ENCODE results near the gene PKD2L1. TPM values are rescaled to one million over a fixed set of nuclear protein-coding genes. Genes with fewer than 3 reads are reported as not detected.

The PKD2L1 gene
- total RNA-seq, 4 donors from 2014 or later: not detected

GRCh38 chr10:100359529-100360150, 29.6 kb upstream of the PKD2L1 start:
- DNase-seq: no peak
- H3K27me3 ChIP-seq: no peaks in the 10 kb centered on the region
- H3K4me3 ChIP-seq (replicated peaks in 1 of 3): no peak overlapping the region
- intact Hi-C loops (cut with DNase I): no loop called here
- TF ChIP-seq, protein P1, sequence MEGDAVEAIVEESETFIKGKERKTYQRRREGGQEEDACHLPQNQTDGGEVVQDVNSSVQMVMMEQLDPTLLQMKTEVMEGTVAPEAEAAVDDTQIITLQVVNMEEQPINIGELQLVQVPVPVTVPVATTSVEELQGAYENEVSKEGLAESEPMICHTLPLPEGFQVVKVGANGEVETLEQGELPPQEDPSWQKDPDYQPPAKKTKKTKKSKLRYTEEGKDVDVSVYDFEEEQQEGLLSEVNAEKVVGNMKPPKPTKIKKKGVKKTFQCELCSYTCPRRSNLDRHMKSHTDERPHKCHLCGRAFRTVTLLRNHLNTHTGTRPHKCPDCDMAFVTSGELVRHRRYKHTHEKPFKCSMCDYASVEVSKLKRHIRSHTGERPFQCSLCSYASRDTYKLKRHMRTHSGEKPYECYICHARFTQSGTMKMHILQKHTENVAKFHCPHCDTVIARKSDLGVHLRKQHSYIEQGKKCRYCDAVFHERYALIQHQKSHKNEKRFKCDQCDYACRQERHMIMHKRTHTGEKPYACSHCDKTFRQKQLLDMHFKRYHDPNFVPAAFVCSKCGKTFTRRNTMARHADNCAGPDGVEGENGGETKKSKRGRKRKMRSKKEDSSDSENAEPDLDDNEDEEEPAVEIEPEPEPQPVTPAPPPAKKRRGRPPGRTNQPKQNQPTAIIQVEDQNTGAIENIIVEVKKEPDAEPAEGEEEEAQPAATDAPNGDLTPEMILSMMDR (IDR thresholded peaks at IDR 0.05): no peak
- no peak for TF ChIP-seq POLR2A (IDR thresholded peaks at IDR 0.05)
- WGBS, 2 donors: 22 to 23% methylated on average over 3 of the region's 3 CpGs
- no peak overlapping the region for H3K27ac ChIP-seq
- peaks cover 0 to 15% of the 10 kb centered on the region in 2 donors for H3K4me1 ChIP-seq
- H3K9me3 ChIP-seq: no peaks in the 10 kb centered on the region
- no peaks in the 10 kb centered on the region for H3K36me3 ChIP-seq

DNA sequence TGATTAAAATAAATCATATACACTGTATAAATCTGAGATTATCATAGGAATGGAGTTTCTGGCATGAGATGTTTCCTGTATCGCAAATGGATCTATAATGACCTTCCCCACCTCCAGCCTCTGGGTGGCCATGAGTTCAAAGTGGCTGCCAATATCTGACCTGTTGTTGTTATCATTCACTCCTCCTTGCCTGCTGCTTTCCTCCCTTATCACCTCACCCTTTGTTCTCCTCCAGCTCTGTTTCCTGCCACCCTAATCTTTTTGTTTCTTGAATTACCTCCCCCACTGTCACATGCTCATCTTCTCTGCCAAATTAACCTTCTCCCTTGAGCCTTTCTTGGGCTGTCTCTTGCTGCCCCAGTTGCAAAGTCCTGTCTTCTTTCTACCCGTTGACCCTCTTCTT, 29.0 kb upstream of the PKD2L1 start:
- Histone ChIP-seq H3K36me3 (no peaks in the 10 kb centered on the region), H3K27ac (no peak overlapping the region)
- intact Hi-C loops (cut with DNase I): no loop called here

GRCh38 chr10:100357059-100357858, 27.2 kb upstream of the PKD2L1 start:
- intact Hi-C loops (cut with DNase I): no loop called here
- Histone ChIP-seq H3K9me3 (no peaks in the 10 kb centered on the region), H3K4me3 (replicated peaks in 1 of 3) (no peak overlapping the region), H3K27ac (no peak overlapping the region), H3K36me3 (no peaks in the 10 kb centered on the region), H3K27me3 (no peaks in the 10 kb centered on the region), H3K4me1 (peaks cover 0 to 15% of the 10 kb centered on the region in 2 donors)
- TF ChIP-seq, protein P1 (IDR thresholded peaks at IDR 0.05): no peak
- no peak for TF ChIP-seq POLR2A (IDR thresholded peaks at IDR 0.05)
- DNase-seq: no peak
- 93% methylated on average over 4 of the region's 4 CpGs for WGBS, 2 donors

More for the DNA sequence above, 29.0 kb upstream of the PKD2L1 start:
- H3K9me3 ChIP-seq: no peaks in the 10 kb centered on the region
- no peak overlapping the region for H3K4me3 ChIP-seq (replicated peaks in 1 of 3)
- no peaks in the 10 kb centered on the region for H3K27me3 ChIP-seq
- TF ChIP-seq, protein P1 (IDR thresholded peaks at IDR 0.05): no peak
- TF ChIP-seq POLR2A (IDR thresholded peaks at IDR 0.05): no peak
- DNase-seq: no peak
- H3K4me1 ChIP-seq: peaks cover 0 to 15% of the 10 kb centered on the region in 2 donors
- WGBS, 2 donors: 54 to 66% methylated on average over 2 of the region's 2 CpGs

GRCh38 chr10:100356067-100357017, 26.3 kb upstream of the PKD2L1 start:
- Histone ChIP-seq H3K9me3 (no peaks in the 10 kb centered on the region), H3K27me3 (no peaks in the 10 kb centered on the region), H3K4me1 (peaks cover 0 to 15% of the 10 kb centered on the region in 2 donors), H3K36me3 (no peaks in the 10 kb centered on the region), H3K4me3 (replicated peaks in 1 of 3) (no peak overlapping the region), H3K27ac (no peak overlapping the region)
- TF ChIP-seq, protein P1 (IDR thresholded peaks at IDR 0.05): no peak
- TF ChIP-seq POLR2A (IDR thresholded peaks at IDR 0.05): no peak
- WGBS, 2 donors: 92 to 93% methylated on average over 14 of the region's 14 CpGs
- no peak for DNase-seq
- intact Hi-C loops (cut with DNase I): no loop called here

All from thyroid gland (tissue), 4 donors.